H1 (cell line): ENCODE data around the gene ZNF705A. TPM values are rescaled to one million over a fixed set of nuclear protein-coding genes. Genes with fewer than 3 reads are reported as not detected.

Source experiments
- BRCA1 ChIP-seq: IDR thresholded peaks from 2 replicates; pipeline ENCODE4 v1.6.1; 2012; ENCODE audit warnings: low read depth, low read length, improper control_type of control experiment
- CBX8 ChIP-seq: fragments of 300-800, 300-1000 bp; sonication (generic); IDR thresholded peaks from 2 replicates; pipeline ENCODE4 v1.7.1; 2016; ENCODE audit warnings: low read depth, low read length, borderline replicate concordance
- CHD7 ChIP-seq: fragments of 300-600 bp; sonication (generic); IDR thresholded peaks from 2 replicates; pipeline ENCODE4 v1.7.1; 2012; ENCODE audit warnings: low read length, moderate library complexity, mild to moderate bottlenecking, inconsistent platforms; ENCODE audit not compliant: insufficient replicate concordance
- CREB1 ChIP-seq: IDR thresholded peaks from 2 replicates; pipeline ENCODE4 v1.6.1; 2012; ENCODE audit warnings: inconsistent platforms
- MAX ChIP-seq: IDR thresholded peaks from 2 replicates; pipeline ENCODE4 v1.6.1; 2012; ENCODE audit warnings: inconsistent platforms
- RAD21 ChIP-seq, 2 experiments: IDR thresholded peaks in 1 of 2; conservative IDR thresholded peaks in 1 of 2; 2 replicates each; pipeline ENCODE4 v1.6.1; 2011; ENCODE audit warnings: low read depth in 2 of 2, low read length in 2 of 2, improper control_type of control experiment in 1 of 2, inconsistent platforms in 1 of 2, mild to moderate bottlenecking in 1 of 2, moderate library complexity in 1 of 2
- RBBP5 ChIP-seq: IDR thresholded peaks from 2 replicates; pipeline ENCODE4 v1.7.1; 2012; ENCODE audit warnings: low read depth, mild to moderate bottlenecking, inconsistent platforms, low read length, moderate library complexity, borderline replicate concordance
- RNF2 ChIP-seq: fragments of 200-900, 300-1000 bp; sonication (generic); IDR thresholded peaks from 2 replicates; pipeline ENCODE4 v1.7.1; 2016; ENCODE audit warnings: borderline replicate concordance, low read depth, mild to moderate bottlenecking, antibody characterized with exemption, low read length; ENCODE audit not compliant: poor library complexity, severe bottlenecking; ENCODE audit errors: missing control alignments
- TBP ChIP-seq: IDR thresholded peaks from 2 replicates; pipeline ENCODE4 v1.6.1; 2011; ENCODE audit warnings: low read depth, low read length, improper control_type of control experiment
- polyA plus RNA-seq, 7 experiments: library from polyadenylated mRNA; depleted of rRNA in 3 of 7; stranded (reverse) in 5 of 7; unstranded in 2 of 7; fragments of >200 nt in 5 of 7; fragments of 200-250 nt in 2 of 7; gene quantifications; 1 replicate in 5 of 7; 2 replicates in 1 of 7; 4 replicates in 1 of 7; pipeline versions ENCODE4 v1.2.1 to v1.2.3, GENCODE V29; 2011 to 2013; ENCODE audit warnings: missing spikeins in 2 of 7, mixed read lengths in 2 of 7
- total RNA-seq: library from RNA; stranded (reverse); fragmentation: NEBNext Ultra II Directional; extraction: Animal tissue kit (Norgen Biotek cat#: 25700); gene quantifications from 2 replicates; pipeline ENCODE4 v1.2.1, GENCODE V29; 2021

ZNF705A gene
- total and polyA plus RNA-seq, 2 of the 8 experiments (the other 6 are each of a cell fraction or from before 2014, with no cell fraction given), result not detected

GRCh38 chr12:8123124-8123912 lies 33.5 kb upstream of the ZNF705A start, which contains the start of gene CLEC4A (continued):
- TF ChIP-seq CHD7 (no peak), CREB1 (no peak), MAX (no peak), BRCA1 (no peak), CBX8 (no peak), RAD21 (IDR thresholded peaks at IDR 0.05 in 1 of 2, conservative IDR thresholded peaks at IDR 0.05 in 1 of 2; ENCODE audit: low read depth in 2 of 2, low read length in 2 of 2) (no peak), RBBP5 (no peak), TBP (no peak), RNF2 (no peak)
